Choroid plexus epithelial cell (primary cell): Measurements from ENCODE around the gene CCNI2.

Experiments
- DNase-seq: peaks from one replicate; pipeline ENCODE4 v3.0.0-alpha.2; 2010; ENCODE audit warnings: low read depth
- H3K4me3 ChIP-seq: 2 replicates; pipeline ENCODE4 v1.5.1; 2011; ENCODE audit warnings: low read depth, mild to moderate bottlenecking, control low read depth, low read length, moderate library complexity
- TF ChIP-seq, protein P1 (sequence below): conservative IDR thresholded peaks from 2 replicates; pipeline ENCODE4 v1.5.1; 2011; ENCODE audit warnings: low read depth, mild to moderate bottlenecking, control low read depth, inconsistent platforms, low read length, moderate library complexity

Gene CCNI2

GRCh38 chr5:132750471-132751230, 3.4 kb downstream of the CCNI2 start:
- H3K4me3 ChIP-seq = no peak overlapping the region
- TF ChIP-seq, protein P1, sequence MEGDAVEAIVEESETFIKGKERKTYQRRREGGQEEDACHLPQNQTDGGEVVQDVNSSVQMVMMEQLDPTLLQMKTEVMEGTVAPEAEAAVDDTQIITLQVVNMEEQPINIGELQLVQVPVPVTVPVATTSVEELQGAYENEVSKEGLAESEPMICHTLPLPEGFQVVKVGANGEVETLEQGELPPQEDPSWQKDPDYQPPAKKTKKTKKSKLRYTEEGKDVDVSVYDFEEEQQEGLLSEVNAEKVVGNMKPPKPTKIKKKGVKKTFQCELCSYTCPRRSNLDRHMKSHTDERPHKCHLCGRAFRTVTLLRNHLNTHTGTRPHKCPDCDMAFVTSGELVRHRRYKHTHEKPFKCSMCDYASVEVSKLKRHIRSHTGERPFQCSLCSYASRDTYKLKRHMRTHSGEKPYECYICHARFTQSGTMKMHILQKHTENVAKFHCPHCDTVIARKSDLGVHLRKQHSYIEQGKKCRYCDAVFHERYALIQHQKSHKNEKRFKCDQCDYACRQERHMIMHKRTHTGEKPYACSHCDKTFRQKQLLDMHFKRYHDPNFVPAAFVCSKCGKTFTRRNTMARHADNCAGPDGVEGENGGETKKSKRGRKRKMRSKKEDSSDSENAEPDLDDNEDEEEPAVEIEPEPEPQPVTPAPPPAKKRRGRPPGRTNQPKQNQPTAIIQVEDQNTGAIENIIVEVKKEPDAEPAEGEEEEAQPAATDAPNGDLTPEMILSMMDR = no peak
- DNase-seq = no peak

GRCh38 chr5:132751444-132751843, 4.2 kb downstream of the CCNI2 start:
- DNase-seq = peak; percentile 94
- TF ChIP-seq, protein P1 = no peak
- H3K4me3 ChIP-seq = no peak overlapping the region

GRCh38 chr5:132751971-132752580, 4.8 kb downstream of the CCNI2 start:
- DNase-seq = no peak
- TF ChIP-seq, protein P1 = no peak
- no peak overlapping the region for H3K4me3 ChIP-seq

GRCh38 chr5:132752581-132753125, 5.4 kb downstream of the CCNI2 start:
- no peak overlapping the region for H3K4me3 ChIP-seq
- no peak for DNase-seq
- TF ChIP-seq, protein P1 = no peak

DNA sequence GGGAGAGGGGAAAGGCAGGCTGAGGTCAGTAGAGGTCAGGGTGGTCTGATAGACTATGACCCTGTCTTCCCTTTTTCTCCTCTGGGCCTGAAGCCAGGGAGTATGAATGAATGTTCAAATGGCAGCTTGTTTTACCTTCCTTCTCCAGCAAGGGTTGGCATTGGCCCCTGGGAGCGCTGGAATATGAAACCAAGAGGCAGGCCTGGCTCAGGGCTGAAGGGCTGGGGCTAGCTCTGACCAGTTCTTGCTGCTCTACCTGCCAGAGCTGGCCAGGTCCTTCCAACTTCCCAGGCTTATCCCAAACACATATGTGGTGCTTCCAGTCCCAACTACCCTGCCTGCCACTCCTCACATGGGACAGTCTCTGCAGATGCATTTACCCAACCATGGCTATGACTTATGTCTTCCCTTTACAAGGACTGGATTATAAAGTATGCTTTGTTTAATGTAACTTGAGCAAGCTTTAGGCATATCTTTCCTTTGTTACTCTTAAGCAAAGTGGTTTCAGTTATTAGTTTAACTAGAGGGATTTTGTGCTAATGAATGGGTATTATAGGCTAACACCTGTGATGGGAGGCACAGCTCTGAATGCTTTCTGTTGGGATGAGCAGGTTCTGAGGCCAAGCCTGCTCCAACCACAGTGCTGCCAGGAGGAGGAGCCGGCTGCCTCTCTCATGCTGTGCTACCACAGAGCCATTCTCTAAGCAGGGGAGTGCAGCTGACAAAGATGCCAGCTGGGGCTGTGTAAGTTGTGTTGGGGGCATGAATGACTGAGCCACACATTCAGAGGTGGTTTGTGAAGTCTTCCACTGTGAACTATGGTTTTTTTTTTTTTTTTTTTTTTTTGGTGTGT, 6.1 kb downstream of the CCNI2 start:
- no peak for DNase-seq
- no peak overlapping the region for H3K4me3 ChIP-seq
- TF ChIP-seq, protein P1 = peak; percentile 47

DNA sequence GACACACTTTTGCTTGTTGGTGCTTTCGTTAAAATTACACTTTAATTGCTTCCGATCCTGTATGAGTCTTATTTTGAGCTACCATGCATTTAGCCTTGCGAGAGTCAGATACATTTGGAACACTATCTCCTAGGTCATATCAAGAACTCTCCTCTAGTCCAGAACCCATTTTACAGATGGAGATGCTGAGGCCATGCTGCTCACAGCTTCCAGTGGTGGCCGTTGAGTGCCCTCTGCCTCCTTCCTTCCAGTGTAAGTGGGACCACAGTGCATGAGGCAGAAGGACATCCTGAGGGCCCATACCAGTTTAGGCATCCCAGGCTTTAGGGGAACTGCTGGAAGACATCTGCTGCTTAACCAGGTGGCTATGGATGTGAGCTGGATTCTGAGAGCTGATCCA, 6.9 kb downstream of the CCNI2 start:
- H3K4me3 ChIP-seq = no peak overlapping the region
- TF ChIP-seq, protein P1 = no peak
- no peak for DNase-seq
